ENCODE results near the gene SZRD1. TPM values are rescaled to one million over a fixed set of nuclear protein-coding genes. Genes with fewer than 3 reads are reported as not detected.

SZRD1 gene
- total and polyA plus RNA-seq, 8 donors, result 24.9 to 53.5 (median 36.5) TPM

DNA sequence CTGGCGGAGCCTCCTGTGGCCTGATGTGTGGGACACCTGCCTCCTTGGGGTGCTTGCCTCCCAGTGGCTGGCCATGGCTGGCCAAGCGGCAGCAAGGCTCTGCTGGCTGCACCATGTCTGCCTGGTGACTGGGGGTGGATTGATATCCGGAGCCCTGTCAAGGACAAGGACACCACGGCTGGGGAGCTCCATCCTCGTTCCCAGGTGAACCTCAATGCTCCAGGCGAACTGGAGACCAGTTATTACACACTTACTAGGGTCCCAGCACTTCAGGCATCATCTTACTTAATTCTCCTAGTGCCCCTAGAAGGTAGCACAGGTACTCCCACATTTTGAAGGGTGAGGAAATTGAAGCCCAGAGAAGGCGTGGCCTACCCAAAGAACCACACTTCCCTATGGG is 55.0 kb downstream of the SZRD1 start:
- Histone ChIP-seq H3K4me1 (no peaks in the 10 kb centered on the region), H3K4me3 (no peak overlapping the region), H3K27me3 (no peaks in the 10 kb centered on the region), H3K27ac (no peak overlapping the region), H3K36me3 (no peaks in the 10 kb centered on the region), H3K9me3 (no peaks in the 10 kb centered on the region)
- WGBS, 2 donors, result 66 to 67% methylated on average over 7 of the region's 7 CpGs
- DNase-seq (no peak), ATAC-seq (no peak), FAIRE-seq (no peak)
- intact Hi-C loops (cut with DNase I), result no loop called here
- TF ChIP-seq, protein P1, sequence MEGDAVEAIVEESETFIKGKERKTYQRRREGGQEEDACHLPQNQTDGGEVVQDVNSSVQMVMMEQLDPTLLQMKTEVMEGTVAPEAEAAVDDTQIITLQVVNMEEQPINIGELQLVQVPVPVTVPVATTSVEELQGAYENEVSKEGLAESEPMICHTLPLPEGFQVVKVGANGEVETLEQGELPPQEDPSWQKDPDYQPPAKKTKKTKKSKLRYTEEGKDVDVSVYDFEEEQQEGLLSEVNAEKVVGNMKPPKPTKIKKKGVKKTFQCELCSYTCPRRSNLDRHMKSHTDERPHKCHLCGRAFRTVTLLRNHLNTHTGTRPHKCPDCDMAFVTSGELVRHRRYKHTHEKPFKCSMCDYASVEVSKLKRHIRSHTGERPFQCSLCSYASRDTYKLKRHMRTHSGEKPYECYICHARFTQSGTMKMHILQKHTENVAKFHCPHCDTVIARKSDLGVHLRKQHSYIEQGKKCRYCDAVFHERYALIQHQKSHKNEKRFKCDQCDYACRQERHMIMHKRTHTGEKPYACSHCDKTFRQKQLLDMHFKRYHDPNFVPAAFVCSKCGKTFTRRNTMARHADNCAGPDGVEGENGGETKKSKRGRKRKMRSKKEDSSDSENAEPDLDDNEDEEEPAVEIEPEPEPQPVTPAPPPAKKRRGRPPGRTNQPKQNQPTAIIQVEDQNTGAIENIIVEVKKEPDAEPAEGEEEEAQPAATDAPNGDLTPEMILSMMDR (IDR thresholded peaks at IDR 0.05), result no peak

DNA sequence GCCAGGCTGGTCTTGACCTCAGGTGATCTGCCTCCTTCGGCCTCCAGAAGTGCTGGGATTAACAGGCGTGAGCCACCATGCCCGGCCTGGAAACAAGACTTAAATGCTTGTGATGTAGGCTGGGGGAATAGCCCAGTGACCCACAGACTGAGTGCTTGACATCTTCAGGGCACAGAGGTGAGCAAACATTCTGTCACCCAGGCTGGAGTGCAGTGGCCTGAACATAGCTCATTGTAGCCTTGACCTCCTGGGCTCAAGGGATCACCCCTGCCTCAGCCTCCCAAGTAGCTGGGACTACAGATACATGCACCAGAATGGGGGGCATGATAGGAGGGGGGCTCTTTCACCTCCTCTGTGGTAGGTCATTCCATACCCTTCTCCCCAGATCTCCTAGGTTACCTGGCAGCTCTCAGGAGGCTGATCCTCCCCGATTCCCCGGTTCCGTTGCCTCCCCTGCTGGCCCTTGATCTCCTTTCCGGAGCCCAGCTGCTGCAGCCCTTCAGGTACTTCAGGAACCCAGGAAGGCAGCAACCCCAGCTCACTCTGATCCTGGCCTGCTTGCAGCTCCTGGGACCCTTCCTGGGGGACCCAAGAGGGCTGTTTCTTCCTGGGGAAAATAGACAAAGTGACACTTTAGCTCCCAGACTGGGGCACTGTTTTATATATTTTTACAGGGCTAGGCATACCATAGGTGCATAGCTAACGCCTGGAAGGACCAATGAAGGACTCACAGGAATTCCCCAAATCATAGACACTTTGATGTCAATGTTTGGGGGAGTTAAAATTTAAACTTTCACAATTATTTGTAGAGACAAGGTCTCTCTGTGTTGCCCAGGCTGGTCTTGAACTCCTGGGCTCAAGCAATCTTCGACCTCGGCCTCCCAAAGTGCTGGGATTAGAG is 58.3 kb downstream of the SZRD1 start:
- no peak for FAIRE-seq
- DNase-seq, result no peak
- 75 to 78% methylated on average over 10 of the region's 10 CpGs for WGBS, 2 donors
- TF ChIP-seq, protein P1 (IDR thresholded peaks at IDR 0.05), result no peak
- Histone ChIP-seq H3K4me1 (no peaks in the 10 kb centered on the region), H3K9me3 (no peaks in the 10 kb centered on the region), H3K27ac (peak overlapping the region in 1 of 4 donors; percentile 27), H3K36me3 (no peaks in the 10 kb centered on the region), H3K4me3 (no peak overlapping the region), H3K27me3 (no peaks in the 10 kb centered on the region)
- intact Hi-C loops (cut with DNase I), result no loop called here
- peak in 1 of 4 donors; percentile 48 for ATAC-seq

GRCh38 chr1:16430606-16431005 is 63.6 kb downstream of the SZRD1 start:
- H3K4me1 ChIP-seq, result no peaks in the 10 kb centered on the region
- no peak for ATAC-seq
- FAIRE-seq, result no peak
- TF ChIP-seq, protein P1 (IDR thresholded peaks at IDR 0.05), result no peak
- WGBS, 2 donors, result 62 to 67% methylated on average over 3 of the region's 3 CpGs
- no peaks in the 10 kb centered on the region for H3K27me3 ChIP-seq
- H3K9me3 ChIP-seq, result no peaks in the 10 kb centered on the region
- H3K4me3 ChIP-seq, result no peak overlapping the region
- H3K36me3 ChIP-seq, result no peaks in the 10 kb centered on the region
- H3K27ac ChIP-seq, result no peak overlapping the region
- intact Hi-C loops (cut with DNase I), result no loop called here
- DNase-seq, result no peak

GRCh38 chr1:16433030-16433429 is 66.0 kb downstream of the SZRD1 start:
- ATAC-seq (no peak), DNase-seq (no peak), FAIRE-seq (no peak)
- no peaks in the 10 kb centered on the region for H3K4me1 ChIP-seq
- TF ChIP-seq, protein P1 (IDR thresholded peaks at IDR 0.05), result no peak
- H3K36me3 ChIP-seq, result no peaks in the 10 kb centered on the region
- H3K27ac ChIP-seq, result no peak overlapping the region
- WGBS, 2 donors, result 64 to 74% methylated on average over 9 of the region's 9 CpGs
- H3K9me3 ChIP-seq, result no peaks in the 10 kb centered on the region
- H3K4me3 ChIP-seq, result no peak overlapping the region
- H3K27me3 ChIP-seq, result no peaks in the 10 kb centered on the region
- intact Hi-C loops (cut with DNase I), result no loop called here

DNA sequence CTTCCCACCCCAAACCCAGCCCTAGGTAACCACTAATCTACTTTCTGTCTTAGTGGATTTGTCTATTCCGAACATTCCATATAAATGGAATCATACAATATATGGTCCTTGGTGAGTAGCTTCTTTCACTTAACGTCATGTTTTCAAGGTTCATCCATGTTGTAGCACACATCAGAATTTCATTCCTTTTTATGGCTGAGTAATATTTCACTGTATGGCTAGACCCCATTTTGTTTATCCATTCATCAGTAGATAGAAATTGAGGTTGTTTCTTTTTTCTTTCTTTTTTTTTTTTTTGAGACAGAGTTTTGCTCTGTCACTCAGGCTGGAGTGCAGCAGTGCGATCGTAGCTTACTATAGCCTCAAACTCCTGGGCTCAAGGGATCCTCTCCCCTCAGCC is 67.0 kb downstream of the SZRD1 start:
- TF ChIP-seq, protein P1 (IDR thresholded peaks at IDR 0.05), result no peak
- H3K4me1 ChIP-seq, result no peaks in the 10 kb centered on the region
- WGBS, 2 donors, result 86 to 90% methylated on average over 4 of the region's 4 CpGs
- no peak for ATAC-seq
- no peaks in the 10 kb centered on the region for H3K36me3 ChIP-seq
- no peaks in the 10 kb centered on the region for H3K27me3 ChIP-seq
- no peak overlapping the region for H3K27ac ChIP-seq
- no peak overlapping the region for H3K4me3 ChIP-seq
- H3K9me3 ChIP-seq, result no peaks in the 10 kb centered on the region
- DNase-seq, result no peak
- intact Hi-C loops (cut with DNase I), result no loop called here
- no peak for FAIRE-seq
